ENCODE data around the gene PEX5L. TPM values are rescaled to one million over a fixed set of nuclear protein-coding genes. Genes with fewer than 3 reads are reported as not detected.
"Not testable (repeated sequence)": the region's sequence is repeated elsewhere in the genome, so short reads cannot be mapped to it uniquely, and the experiment has no call there.

The PEX5L gene
- total RNA-seq, 2 experiments from 2014 or later, result not detected

DNA sequence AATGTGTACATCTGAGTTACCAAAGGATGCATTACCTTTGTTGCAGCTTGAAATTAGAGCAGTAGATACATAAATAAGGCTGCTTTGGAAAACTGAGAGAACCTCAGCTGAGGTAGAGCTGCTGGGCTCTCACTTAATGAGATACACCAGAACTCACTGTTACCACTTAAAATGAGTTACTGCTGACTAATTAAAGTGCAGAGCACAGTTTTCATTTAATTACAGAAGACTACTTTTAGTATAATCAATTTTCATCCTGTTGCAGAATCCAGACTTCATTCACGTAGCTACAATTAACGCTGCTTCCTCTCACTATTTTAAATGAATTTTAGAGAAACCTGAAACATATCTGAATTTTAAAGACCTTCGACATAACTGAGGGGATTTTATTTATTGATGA is 214.4 kb downstream of the PEX5L start:
- no peaks in the 10 kb centered on the region for H3K36me3 Mint-ChIP-seq
- ATAC-seq (ENCODE audit: low read depth), result no peak

DNA sequence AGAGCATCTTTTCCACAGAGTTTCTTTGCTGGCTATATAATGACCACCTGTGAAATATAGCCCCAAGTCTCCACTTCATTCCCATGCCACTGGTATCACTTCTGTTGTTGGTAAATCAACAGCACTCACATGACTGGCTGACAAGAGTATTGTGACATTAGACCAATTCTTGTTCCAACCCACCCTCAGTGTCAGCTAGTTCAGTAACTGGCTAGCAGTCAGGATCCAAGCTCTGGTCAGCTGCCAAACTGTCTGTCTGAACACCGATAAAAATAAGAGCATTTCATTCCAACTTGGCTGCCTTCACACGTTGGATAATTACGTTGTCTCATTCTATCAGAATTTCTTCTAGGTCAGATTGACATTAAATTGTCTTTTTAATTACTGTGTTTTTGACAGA is 217.4 kb downstream of the PEX5L start:
- Mint-ChIP-seq H3K9me3 (no peaks in the 10 kb centered on the region), H3K4me1 (no peaks in the 10 kb centered on the region), H3K36me3 (no peaks in the 10 kb centered on the region), H3K4me3 (no peak overlapping the region), H3K27me3 (peaks cover 8% of the 10 kb centered on the region), H3K27ac (no peak overlapping the region)
- no peak for DNase-seq
- no peak for ATAC-seq (ENCODE audit: low read depth)
- POLR2A ChIA-PET, result no interaction called here

More for the DNA sequence above, 214.4 kb downstream of the PEX5L start:
- no peak overlapping the region for H3K27ac Mint-ChIP-seq
- H3K27me3 Mint-ChIP-seq, result peaks cover 10% of the 10 kb centered on the region
- POLR2A ChIA-PET, result no interaction called here
- H3K9me3 Mint-ChIP-seq, result no peaks in the 10 kb centered on the region
- no peak for DNase-seq
- H3K4me1 Mint-ChIP-seq, result no peaks in the 10 kb centered on the region
- no peak overlapping the region for H3K4me3 Mint-ChIP-seq

- DNase-seq (no peak), ATAC-seq (ENCODE audit: low read depth) (no peak)
- no peak overlapping the region for H3K27ac Mint-ChIP-seq
- H3K27me3 Mint-ChIP-seq, result no peaks in the 10 kb centered on the region
- H3K9me3 Mint-ChIP-seq, result no peaks in the 10 kb centered on the region
- H3K36me3 Mint-ChIP-seq, result no peaks in the 10 kb centered on the region
- H3K4me3 Mint-ChIP-seq, result no peak overlapping the region
- peaks cover 2% of the 10 kb centered on the region for H3K4me1 Mint-ChIP-seq
- POLR2A ChIA-PET, result no interaction called here
These were observed 224.7 kb downstream of the PEX5L start for GRCh38 chr3:179812096-179812382.

DNA sequence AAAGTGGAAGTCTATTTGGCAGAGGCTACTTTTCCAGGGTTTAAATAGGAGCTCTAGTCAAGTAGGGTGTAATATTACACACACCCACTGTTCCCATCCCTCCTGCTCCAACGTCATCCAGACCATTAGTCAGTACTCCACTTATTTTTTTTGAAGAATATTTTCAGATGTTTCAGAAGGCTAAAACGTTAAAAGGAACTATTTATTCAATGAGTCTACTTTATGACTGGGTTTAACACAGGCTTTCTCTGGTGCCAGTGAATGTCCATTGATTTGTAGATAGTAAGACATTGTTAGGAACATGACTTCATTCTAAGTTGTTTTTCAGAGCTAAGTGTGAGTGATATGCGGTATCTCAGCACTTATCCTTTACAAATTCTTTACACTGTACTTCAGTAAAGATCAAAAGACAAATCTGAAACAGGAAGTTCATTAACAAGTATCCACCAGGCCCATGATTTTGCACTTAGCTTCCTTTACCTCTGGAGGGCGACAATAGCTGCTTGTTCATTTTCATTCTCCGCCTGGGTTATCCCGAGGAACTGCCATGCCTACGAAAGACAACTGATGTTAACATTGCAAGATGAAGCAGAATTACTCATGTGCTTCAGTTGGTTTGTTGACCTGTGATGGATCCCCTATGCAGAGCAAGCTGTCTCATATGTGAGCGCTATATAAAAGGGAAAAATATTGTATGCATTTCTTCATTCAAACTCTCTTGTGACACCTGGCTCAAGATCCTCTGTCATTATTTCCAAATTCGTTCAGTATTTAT is 225.2 kb downstream of the PEX5L start:
- Mint-ChIP-seq H3K4me1 (peaks cover 2% of the 10 kb centered on the region), H3K4me3 (no peak overlapping the region), H3K27ac (no peak overlapping the region), H3K27me3 (no peaks in the 10 kb centered on the region), H3K36me3 (no peaks in the 10 kb centered on the region), H3K9me3 (no peaks in the 10 kb centered on the region)
- POLR2A ChIA-PET, result no interaction called here
- ATAC-seq (ENCODE audit: low read depth), result no peak
- no peak for DNase-seq

DNA sequence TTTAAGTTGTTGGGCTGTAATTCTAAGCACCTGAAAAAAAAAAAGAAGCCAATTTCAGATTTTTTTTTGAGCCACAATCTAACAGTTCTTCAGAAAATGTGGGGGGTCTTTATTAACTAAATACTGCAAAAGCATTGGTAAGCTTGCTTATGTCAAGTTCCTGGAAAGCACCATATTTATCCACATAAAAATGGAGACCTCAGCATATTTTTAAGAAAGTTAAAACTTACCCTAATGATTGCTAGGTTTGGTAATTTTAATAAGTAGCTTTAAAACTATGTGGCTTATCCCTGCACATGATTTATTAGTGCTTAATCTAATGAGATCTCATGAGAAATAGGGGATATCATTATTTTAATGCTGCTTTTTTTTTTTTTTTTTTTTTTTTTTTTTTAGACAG is 227.1 kb downstream of the PEX5L start:
- H3K4me3 Mint-ChIP-seq, result no peak overlapping the region
- peaks cover 2% of the 10 kb centered on the region for H3K27me3 Mint-ChIP-seq

DNA sequence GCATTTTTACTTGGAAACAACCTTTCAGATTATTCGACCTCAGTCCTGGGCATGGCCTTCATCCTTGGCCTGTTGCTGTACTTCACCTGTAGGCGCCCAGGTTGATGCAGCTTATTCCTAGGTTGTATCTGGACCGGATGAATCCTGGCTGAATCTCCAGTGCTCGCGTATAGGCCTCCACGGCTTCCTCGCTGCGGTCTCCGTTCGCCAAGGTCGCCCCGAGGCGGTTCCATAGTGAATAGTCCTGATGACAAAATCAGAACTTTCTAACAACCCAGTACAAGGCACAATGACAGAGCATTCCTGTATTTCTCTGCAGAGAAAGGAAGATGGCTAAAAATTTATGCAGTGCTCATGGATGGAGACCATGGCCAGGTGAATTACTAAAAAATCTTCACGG is 229.1 kb downstream of the PEX5L start:
- DNase-seq (no peak), ATAC-seq (ENCODE audit: low read depth) (no peak)
- POLR2A ChIA-PET, result no interaction called here
- Mint-ChIP-seq H3K36me3 (no peaks in the 10 kb centered on the region), H3K4me3 (no peak overlapping the region), H3K9me3 (no peaks in the 10 kb centered on the region), H3K27ac (no peak overlapping the region), H3K4me1 (peaks cover 5% of the 10 kb centered on the region), H3K27me3 (peaks cover 7% of the 10 kb centered on the region)

More for the DNA sequence above, 227.1 kb downstream of the PEX5L start:
- Mint-ChIP-seq H3K36me3 (no peaks in the 10 kb centered on the region), H3K4me1 (peaks cover 2% of the 10 kb centered on the region), H3K27ac (no peak overlapping the region), H3K9me3 (no peaks in the 10 kb centered on the region)
- no peak for DNase-seq
- POLR2A ChIA-PET, result interaction anchor here (0.6 kb wide), 1 partner anchor 13 kb away, joined by 3 read pairs; no protein-coding TSS in a partner anchor
- no peak for ATAC-seq (ENCODE audit: low read depth)

GRCh38 chr3:179806177-179806576 is 230.6 kb downstream of the PEX5L start:
- Mint-ChIP-seq H3K36me3 (no peaks in the 10 kb centered on the region), H3K4me1 (peaks cover 3% of the 10 kb centered on the region), H3K27ac (no peak overlapping the region), H3K9me3 (no peaks in the 10 kb centered on the region), H3K4me3 (no peak overlapping the region), H3K27me3 (peaks cover 7% of the 10 kb centered on the region)
- DNase-seq (no peak), ATAC-seq (ENCODE audit: low read depth) (no peak)
- POLR2A ChIA-PET, result no interaction called here

- H3K27ac Mint-ChIP-seq, result no peak overlapping the region
- H3K4me3 Mint-ChIP-seq, result no peak overlapping the region
- peaks cover 7% of the 10 kb centered on the region for H3K27me3 Mint-ChIP-seq
- POLR2A ChIA-PET, result no interaction called here
- ATAC-seq (ENCODE audit: low read depth) (no peak), DNase-seq (no peak)
- H3K9me3 Mint-ChIP-seq, result no peaks in the 10 kb centered on the region
- H3K36me3 Mint-ChIP-seq, result no peaks in the 10 kb centered on the region
- peaks cover 3% of the 10 kb centered on the region for H3K4me1 Mint-ChIP-seq
These were observed 234.9 kb downstream of the PEX5L start for GRCh38 chr3:179801856-179802255.

DNA sequence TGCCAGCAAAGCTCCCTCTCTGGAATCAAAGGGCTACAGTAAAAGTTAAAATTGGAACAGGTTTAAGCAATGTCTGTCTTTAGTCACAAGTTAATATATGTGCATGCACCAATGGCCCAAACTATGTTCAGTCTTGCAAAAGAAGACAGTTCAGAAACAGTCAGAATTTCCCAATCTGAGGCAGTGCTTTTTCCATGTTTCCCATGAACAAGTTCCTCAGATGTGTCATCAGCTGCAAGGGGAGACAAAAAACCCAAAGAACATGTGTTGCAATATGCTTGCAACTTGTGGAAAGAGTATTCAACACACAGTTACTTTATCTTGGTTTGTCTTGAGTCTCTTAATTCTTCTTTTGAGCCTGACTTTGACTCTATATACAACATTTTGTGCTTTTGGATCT is 235.5 kb downstream of the PEX5L start:
- no peak for DNase-seq
- POLR2A ChIA-PET, result no interaction called here
- Mint-ChIP-seq H3K9me3 (no peaks in the 10 kb centered on the region), H3K27ac (no peak overlapping the region), H3K27me3 (peaks cover 7% of the 10 kb centered on the region), H3K4me3 (no peak overlapping the region), H3K4me1 (peaks cover 5% of the 10 kb centered on the region), H3K36me3 (no peaks in the 10 kb centered on the region)
- no peak for ATAC-seq (ENCODE audit: low read depth)

- H3K36me3 Mint-ChIP-seq, result no peaks in the 10 kb centered on the region
- DNase-seq (no peak), ATAC-seq (ENCODE audit: low read depth) (no peak)
- H3K4me3 Mint-ChIP-seq, result no peak overlapping the region
- H3K4me1 Mint-ChIP-seq, result peaks cover 2% of the 10 kb centered on the region
- no peaks in the 10 kb centered on the region for H3K27me3 Mint-ChIP-seq
- POLR2A ChIA-PET, result no interaction called here
- no peaks in the 10 kb centered on the region for H3K9me3 Mint-ChIP-seq
- no peak overlapping the region for H3K27ac Mint-ChIP-seq
These were observed 239.5 kb downstream of the PEX5L start for GRCh38 chr3:179797192-179797591.

DNA sequence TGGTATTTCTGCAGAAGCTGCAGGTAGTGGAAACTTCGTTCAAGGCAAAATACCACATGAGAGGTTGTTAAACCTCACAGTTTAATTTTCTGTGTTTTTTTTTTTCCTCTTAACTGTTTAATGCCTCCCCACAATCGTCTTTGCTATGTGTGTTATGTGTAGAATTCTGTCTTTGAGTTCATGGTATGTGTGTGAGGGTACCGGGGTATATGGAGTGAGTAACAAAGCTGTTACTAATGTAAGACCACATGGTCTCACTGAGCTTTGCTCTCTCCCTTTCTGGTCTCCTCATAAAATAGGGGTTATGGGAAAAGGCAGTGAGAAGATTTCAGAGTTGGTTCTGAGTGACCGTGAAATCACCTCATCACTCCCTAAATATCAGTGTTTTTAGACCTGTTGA is 240.3 kb downstream of the PEX5L start:
- no peak for ATAC-seq (ENCODE audit: low read depth)
- H3K36me3 Mint-ChIP-seq, result no peaks in the 10 kb centered on the region
- peaks cover 2% of the 10 kb centered on the region for H3K4me1 Mint-ChIP-seq

DNA sequence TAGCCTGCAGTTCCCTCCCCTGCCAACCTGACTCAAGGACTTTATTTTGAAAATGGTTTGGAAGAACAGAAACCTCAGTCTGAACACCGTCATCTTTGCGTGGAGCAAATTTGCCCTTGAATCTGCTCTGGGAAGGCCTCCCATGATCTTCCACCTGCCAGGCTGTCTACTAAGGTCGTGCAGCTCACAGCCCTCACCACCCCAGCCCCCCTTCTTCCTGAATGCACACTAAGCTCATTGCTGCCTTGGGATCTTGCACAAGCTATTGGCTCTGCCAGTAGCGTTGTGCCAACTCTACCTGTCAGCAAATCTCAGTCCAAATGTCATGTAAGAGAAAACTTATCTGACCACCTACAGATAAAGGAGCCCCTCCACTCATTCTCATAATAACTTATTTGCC is 242.4 kb downstream of the PEX5L start:
- Mint-ChIP-seq H3K9me3 (no peaks in the 10 kb centered on the region), H3K27me3 (no peaks in the 10 kb centered on the region), H3K4me1 (peaks cover 2% of the 10 kb centered on the region), H3K4me3 (no peak overlapping the region), H3K36me3 (no peaks in the 10 kb centered on the region), H3K27ac (no peak overlapping the region)
- DNase-seq (no peak), ATAC-seq (ENCODE audit: low read depth) (no peak)
- POLR2A ChIA-PET, result no interaction called here

More for the DNA sequence above, 240.3 kb downstream of the PEX5L start:
- no peak overlapping the region for H3K27ac Mint-ChIP-seq
- no peak overlapping the region for H3K4me3 Mint-ChIP-seq
- POLR2A ChIA-PET, result interaction anchor here (0.6 kb wide), 1 partner anchor 13 kb away, joined by 3 read pairs; no protein-coding TSS in a partner anchor
- no peak for DNase-seq
- no peaks in the 10 kb centered on the region for H3K27me3 Mint-ChIP-seq
- no peaks in the 10 kb centered on the region for H3K9me3 Mint-ChIP-seq

GRCh38 chr3:179791793-179792192 is 244.9 kb downstream of the PEX5L start:
- H3K27ac Mint-ChIP-seq, result no peak overlapping the region
- POLR2A ChIA-PET, result no interaction called here
- no peak for ATAC-seq (ENCODE audit: low read depth)
- H3K4me3 Mint-ChIP-seq, result no peak overlapping the region
- peaks cover 2% of the 10 kb centered on the region for H3K4me1 Mint-ChIP-seq
- no peak for DNase-seq
- H3K9me3 Mint-ChIP-seq, result no peaks in the 10 kb centered on the region
- H3K27me3 Mint-ChIP-seq, result no peaks in the 10 kb centered on the region
- H3K36me3 Mint-ChIP-seq, result no peaks in the 10 kb centered on the region

GRCh38 chr3:179788996-179789395 is 247.7 kb downstream of the PEX5L start:
- Mint-ChIP-seq H3K27me3 (no peaks in the 10 kb centered on the region), H3K4me1 (no peaks in the 10 kb centered on the region), H3K4me3 (no peak overlapping the region), H3K9me3 (no peaks in the 10 kb centered on the region), H3K27ac (no peak overlapping the region), H3K36me3 (no peaks in the 10 kb centered on the region)
- POLR2A ChIA-PET, result no interaction called here
- no peak for DNase-seq
- ATAC-seq (ENCODE audit: low read depth), result no peak

DNA sequence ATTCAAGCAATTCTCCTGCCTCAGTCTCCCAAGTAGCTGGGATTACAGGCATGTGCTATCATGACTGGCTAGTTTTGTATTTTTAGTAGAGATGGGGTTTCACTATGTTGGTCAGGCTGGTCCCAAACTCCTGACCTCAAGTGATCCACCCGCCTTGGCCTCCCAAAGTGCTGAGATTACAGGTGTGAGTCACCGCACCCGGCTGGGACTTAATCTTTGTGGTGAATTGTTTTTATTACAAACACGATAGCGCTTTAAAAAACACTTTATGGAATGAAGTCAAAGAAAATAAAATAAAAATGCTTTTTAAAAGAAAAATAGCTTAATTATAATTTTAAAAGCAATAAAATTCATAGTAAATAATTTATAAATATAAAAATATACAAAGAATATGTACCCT is 253.9 kb downstream of the PEX5L start:
- POLR2A ChIA-PET; H3K36me3 Mint-ChIP-seq; H3K4me3 Mint-ChIP-seq; DNase-seq; H3K27me3 Mint-ChIP-seq; H3K4me1 Mint-ChIP-seq; H3K9me3 Mint-ChIP-seq; ATAC-seq (ENCODE audit: low read depth); H3K27ac Mint-ChIP-seq: not testable (repeated sequence)

Data from activated naive CD8-positive, alpha-beta T cell treated with anti-CD3 and anti-CD28 coated beads, Interleukin-2, amount 10 ng/mL, durations not matched to agents 7 days and 5 days (primary cell).